ENCODE data around the gene RELN. TPM values are rescaled to one million over a fixed set of nuclear protein-coding genes. Genes with fewer than 3 reads are reported as not detected.

Gene RELN
- total and polyA plus RNA-seq, 9 of the 15 experiments (the other 6 are each of a cell fraction or from before 2014, with no cell fraction given), result 12.9 to 43.2 (median 18.1) TPM

DNA sequence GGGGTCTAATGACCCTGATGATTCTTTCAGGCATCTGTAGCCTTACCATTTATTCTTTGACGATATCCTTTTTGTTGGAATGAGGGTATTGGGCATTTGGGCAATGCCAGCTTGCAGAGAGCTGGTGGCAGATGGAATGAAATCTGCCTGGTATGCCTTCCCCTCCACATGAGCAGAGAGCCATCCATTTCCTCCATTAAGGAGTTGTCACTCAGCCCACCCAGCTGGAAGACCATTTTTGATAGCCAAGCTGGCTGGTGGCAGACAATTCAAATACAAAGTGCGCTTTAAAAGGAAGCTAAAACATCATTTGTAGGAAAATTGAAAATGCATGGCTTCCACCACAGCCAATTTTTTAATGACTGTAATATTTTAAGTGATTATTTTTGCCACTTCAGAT lies 303.4 kb downstream of the RELN start (continued):
- TF ChIP-seq NONO (IDR thresholded peaks at IDR 0.05; ENCODE audit: low read depth in 2 of 2, low read length in 1 of 2) (no peak), COPS2 (conservative IDR thresholded peaks at IDR 0.05) (no peak), THRB (CRISPR knock-in tag; conservative IDR thresholded peaks at IDR 0.05) (no peak), ESRRA (IDR thresholded peaks at IDR 0.05; ENCODE audit: borderline replicate concordance, low read depth) (no peak), TCF7 (IDR thresholded peaks at IDR 0.05; ENCODE audit: borderline replicate concordance) (no peak), GABPB2 (CRISPR knock-in tag; conservative IDR thresholded peaks at IDR 0.05) (no peak)
- TF ChIP-seq, protein P1, sequence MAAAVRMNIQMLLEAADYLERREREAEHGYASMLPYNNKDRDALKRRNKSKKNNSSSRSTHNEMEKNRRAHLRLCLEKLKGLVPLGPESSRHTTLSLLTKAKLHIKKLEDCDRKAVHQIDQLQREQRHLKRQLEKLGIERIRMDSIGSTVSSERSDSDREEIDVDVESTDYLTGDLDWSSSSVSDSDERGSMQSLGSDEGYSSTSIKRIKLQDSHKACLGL (CRISPR knock-in tag; IDR thresholded peaks at IDR 0.05; ENCODE audit: borderline replicate concordance, poor library complexity, severe bottlenecking), result no peak

DNA sequence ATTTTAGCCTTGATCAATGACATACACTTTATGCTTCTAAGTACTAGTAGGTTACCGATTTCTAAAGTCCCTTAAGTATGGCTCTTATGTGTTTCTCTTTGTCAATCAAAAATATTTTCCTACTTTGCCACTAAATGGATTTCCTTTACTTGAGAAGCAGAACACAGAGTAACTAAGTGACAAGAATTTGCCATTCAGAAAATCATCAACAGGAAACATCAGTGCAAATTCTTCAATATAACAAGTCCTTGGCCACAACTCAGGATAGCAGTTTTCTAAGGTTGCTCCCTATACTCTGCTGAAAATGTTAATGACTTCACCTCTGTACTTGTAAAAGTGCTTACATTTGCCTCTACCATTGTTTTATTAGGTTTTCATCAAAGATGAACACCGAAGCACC lies 303.8 kb downstream of the RELN start:
- TF ChIP-seq MBD1 (CRISPR knock-in tag; IDR thresholded peaks at IDR 0.05), result no peak
- TF ChIP-seq ZBTB7A (IDR thresholded peaks at IDR 0.05; ENCODE audit: borderline replicate concordance, control insufficient read depth, low read depth, low read length), result no peak
- TF ChIP-seq, protein P2, sequence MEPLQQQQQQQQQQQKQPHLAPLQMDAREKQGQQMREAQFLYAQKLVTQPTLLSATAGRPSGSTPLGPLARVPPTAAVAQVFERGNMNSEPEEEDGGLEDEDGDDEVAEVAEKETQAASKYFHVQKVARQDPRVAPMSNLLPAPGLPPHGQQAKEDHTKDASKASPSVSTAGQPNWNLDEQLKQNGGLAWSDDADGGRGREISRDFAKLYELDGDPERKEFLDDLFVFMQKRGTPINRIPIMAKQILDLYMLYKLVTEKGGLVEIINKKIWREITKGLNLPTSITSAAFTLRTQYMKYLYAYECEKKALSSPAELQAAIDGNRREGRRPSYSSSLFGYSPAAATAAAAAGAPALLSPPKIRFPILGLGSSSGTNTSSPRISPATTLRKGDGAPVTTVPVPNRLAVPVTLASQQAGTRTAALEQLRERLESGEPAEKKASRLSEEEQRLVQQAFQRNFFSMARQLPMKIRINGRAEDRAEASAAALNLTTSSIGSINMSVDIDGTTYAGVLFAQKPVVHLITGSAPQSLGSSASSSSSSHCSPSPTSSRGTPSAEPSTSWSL (CRISPR knock-in tag; IDR thresholded peaks at IDR 0.05; ENCODE audit: borderline replicate concordance), result no peak
- TF ChIP-seq NELFE (IDR thresholded peaks at IDR 0.05; ENCODE audit: insufficient read depth, insufficient read length), result no peak
- TF ChIP-seq XRCC4 (IDR thresholded peaks at IDR 0.05; ENCODE audit: extremely low read depth, insufficient read depth, insufficient read length), result no peak
- TF ChIP-seq ZNF586 (CRISPR knock-in tag; conservative IDR thresholded peaks at IDR 0.05), result no peak
- TF ChIP-seq KLF1 (tag; IDR thresholded peaks at IDR 0.05), result no peak
- no peak for TF ChIP-seq TARDBP (IDR thresholded peaks at IDR 0.05)
- TF ChIP-seq TBL1XR1 (IDR thresholded peaks at IDR 0.05; ENCODE audit: low read length in 2 of 2), result no peak
- no peak for TF ChIP-seq ATF1 (CRISPR knock-in tag; IDR thresholded peaks at IDR 0.05)
- no peak for TF ChIP-seq ATF1 (tag; IDR thresholded peaks at IDR 0.05)
- ATAC-seq (no peak), FAIRE-seq (no peak), DNase-seq (ENCODE audit: extremely low read depth in 1 of 4, low spot score in 3 of 4) (no peak)
- Histone ChIP-seq H3K27ac (ENCODE audit: extremely low read depth, low read depth, low read length) (no peak overlapping the region), H3K4me1 (replicated peaks in 1 of 2; ENCODE audit: control insufficient read depth in 2 of 2, insufficient read depth in 2 of 2, low read length in 2 of 2) (peaks cover 3 to 7% of the 10 kb centered on the region in 2 experiments; a peak in 4 of 5 replicates), H4K20me1 (replicated peaks; ENCODE audit: control insufficient read depth, insufficient read depth, low read length) (no peaks in the 10 kb centered on the region), H2AFZ (ENCODE audit: low read depth, low read length) (no peak overlapping the region), H3K79me2 (ENCODE audit: control insufficient read depth, insufficient read depth, low read length) (no peaks in the 10 kb centered on the region), H3K27me3 (ENCODE audit: control insufficient read depth in 2 of 2, insufficient read depth in 2 of 2, low read length in 2 of 2) (no peaks in the 10 kb centered on the region), H3K9me3 (replicated peaks; ENCODE audit: control insufficient read depth, insufficient read depth, low read depth, low read length) (no peaks in the 10 kb centered on the region), H3K9me1 (ENCODE audit: control insufficient read depth, insufficient read depth, low read length) (no peaks in the 10 kb centered on the region), H3K4me3 (no peak overlapping the region), H3K4me2 (ENCODE audit: insufficient read depth, low read length) (no peak overlapping the region), H3K9ac (ENCODE audit: insufficient read depth in 1 of 2, low read depth in 2 of 2, low read length in 2 of 2) (no peak overlapping the region), H3K36me3 (ENCODE audit: control insufficient read depth, insufficient read depth, low read length) (no peaks in the 10 kb centered on the region; the same call in 2 of the 3 replicates)
- BruUV-seq (replicated peaks), result no TSS peak
- intact Hi-C loops (cut with micrococcal nuclease), result no loop called here
- CTCF ChIA-PET (ENCODE audit: low intra/inter-chr PET ratio), result no interaction called here
- POLR2A ChIA-PET, result interaction anchor here (2.0 kb wide), 1 partner anchor 18 kb away, joined by 5 read pairs; no protein-coding TSS in a partner anchor
- 55% methylated on average over 2 of the region's 2 CpGs for WGBS (ENCODE audit: insufficient coverage, low coverage, missing lambda C conversion rate)
- in situ Hi-C loops (cut with MboI), result no loop called here
